ENCODE results near the gene FAM184B.

FAM184B gene

DNA sequence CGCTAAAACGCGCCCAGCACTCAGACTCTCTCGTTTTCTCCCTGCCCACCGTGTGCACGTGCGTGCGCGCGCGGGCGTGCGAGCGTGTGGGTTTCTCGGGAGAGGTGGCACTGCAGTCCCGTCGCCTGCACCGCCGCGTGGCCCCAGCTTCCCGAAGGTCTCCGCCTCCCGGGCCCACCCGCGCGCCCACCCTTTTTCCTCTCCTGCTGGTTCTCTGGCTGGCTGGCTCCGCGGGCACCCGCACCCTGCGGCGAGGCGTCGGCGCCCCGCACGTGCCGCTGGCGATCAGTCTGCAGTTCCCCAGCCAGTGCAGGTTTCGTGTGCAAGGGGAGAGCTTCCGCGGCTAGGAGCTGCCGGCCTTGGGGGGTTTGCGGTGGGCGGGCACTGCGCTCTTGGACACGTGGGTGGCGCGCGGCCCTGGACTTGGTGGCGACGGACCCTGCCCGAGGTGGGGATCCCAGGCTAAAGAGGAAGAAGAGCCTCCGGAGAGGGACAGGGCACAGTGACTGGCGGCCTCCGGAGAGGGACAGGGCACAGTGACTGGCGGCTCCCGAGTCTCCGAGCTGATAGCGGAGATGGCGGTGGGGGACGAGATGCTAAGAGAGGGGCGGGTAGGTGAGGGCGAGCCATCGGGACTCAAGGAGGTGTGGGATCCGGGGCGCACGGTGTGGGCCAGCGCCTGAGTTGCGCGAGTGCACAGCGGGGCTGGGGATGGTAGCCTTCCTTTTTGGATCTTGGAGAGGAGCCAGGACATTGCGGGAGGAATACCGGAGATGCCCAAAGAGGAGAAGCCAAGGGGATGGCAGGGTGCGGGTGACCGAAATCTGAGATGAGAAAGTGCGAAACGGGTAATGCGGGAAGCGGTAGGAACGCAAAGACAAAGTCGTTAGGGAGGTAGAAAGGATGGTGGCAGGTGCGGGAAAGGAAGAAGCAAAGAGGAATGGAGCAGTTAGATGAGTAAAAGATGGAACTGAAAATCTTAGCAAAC, at the start of gene FAM184B:
Gene FAM184B (minus strand): TSS at position 322 of the 988 bp plus-strand sequence. CDS start 322 bp downstream, outside the sequence.
- no peak for DNase-seq (ENCODE audit: low spot score)

DNA sequence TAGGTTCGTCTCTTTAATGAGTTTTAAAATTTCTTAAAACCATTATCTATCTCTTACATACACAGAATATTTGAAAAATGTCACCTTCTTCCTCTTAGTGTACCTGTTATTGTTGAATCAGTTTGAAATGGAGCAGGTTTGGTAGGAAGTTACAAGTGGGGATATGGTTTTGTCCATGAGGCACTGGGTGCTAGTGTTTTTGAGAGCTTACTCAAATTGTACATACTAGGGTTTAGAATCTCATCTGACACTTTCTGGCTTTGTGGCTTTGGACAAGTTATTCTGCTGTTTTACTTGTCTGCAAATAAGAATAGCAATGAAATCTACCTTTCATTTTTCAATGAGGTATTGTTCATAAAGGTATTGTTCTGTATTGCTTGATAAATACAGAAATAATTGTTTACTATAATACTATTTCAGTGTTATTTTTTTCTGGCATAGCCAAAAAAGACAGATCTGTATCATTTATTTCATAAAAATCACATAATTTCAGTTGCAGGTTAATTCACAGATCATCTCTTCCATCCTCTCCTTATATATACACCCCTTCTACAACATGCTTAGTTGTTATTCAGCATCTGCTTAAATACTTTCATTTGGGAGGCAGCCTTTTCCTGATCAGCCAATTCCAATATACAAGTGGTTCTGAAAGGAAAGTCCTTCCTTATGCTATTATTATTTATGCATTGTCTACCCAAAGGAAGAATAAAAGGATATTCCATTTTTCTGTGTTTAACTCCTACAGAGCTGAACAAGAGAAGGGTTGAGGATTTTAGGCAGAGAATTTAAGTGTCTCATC, 42.6 kb upstream of the FAM184B start:
- DNase-seq (ENCODE audit: low spot score), result no peak

DNA sequence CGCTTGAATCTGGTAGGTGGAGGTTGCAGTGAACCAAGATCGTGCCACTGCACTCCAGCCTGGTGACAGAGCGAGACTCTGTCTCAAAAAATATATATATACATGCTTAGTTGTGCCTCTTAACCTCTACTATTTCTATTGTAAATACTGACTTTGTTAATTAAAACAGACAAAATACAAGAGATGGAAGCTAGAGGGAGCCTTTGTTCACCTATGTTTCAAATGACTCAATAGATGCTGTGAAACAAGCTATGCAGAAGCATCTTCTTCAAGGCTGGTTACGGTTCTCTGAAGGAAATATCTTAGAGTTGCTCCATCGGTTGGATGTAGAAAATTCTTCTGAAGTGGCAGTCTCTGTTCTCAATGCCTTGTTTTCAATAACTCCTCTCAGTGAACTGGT, 35.6 kb upstream of the FAM184B start:
- DNase-seq (ENCODE audit: low spot score), result peak; percentile 17

DNA sequence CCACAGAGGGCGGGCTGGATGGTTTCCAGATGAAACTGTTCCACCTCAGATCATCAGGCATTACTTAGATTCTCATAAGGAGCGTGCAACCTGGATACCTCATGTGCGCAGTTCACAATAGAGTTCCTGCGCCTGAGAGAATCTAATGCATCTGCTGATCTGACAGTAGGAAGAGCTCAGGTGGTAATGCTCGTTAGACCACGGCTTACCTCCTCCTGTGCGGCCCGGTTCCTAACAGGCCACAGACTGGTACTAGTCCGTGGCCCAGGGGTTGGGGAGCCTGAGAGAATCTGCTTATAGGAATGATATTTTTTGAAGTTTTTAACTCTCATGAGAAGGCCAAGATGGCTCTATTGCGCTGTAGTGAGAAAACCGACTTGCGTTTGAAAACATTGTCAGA, 34.7 kb upstream of the FAM184B start:
- DNase-seq (ENCODE audit: low spot score), result no peak

DNA sequence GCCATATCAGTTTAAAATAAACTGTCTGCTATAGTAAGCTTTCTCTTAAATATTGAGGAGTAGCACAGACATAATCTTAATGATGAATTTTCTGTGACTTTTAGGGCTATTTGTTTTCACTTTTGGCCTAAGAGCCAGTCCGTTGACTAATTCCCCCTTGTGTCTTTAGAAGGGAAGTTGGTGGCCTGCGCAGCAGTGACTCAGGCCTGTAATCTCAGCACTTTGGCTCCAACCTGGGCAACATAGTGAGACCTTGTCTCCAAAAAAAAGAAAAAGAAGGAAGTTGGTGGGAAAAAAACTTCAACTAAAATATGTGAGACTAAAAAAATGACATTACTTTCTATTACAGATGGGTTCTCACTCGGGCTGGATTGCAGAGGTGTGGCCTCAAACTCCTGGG, 32.7 kb upstream of the FAM184B start:
- no peak for DNase-seq (ENCODE audit: low spot score)

DNA sequence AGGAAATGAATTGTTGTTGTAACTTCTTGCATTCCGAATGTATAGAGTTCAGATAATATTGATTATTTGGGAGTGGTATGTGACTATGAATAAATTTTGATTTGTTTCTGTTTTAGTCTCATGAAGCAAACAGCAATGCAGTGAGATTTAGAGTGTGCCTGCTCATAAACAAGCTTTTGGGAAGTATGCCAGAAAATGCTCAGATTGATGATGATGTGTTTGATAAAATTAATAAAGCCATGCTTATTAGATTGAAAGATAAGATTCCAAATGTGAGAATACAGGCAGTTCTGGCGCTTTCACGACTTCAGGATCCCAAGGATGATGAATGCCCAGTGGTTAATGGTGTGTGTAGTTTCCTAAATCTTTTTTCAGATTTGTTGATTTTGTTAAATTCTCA, 31.4 kb upstream of the FAM184B start:
- no peak for DNase-seq (ENCODE audit: low spot score)

DNA sequence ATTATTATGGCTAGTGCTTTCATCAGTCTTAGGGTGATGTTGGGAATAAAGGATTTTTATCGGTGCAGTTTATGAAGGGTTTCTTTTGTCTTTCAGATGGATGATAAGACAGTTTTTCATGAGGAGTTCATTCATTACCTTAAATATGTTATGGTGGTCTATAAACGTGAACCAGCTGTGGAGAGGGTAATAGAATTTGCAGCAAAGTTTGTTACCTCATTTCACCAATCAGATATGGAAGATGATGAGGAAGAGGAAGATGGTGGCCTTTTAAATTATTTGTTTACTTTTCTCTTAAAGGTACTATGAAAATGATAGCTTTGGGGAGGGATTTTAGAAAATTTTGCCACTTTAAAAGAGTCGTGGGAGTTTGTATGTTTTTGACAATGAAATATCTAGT, 30.7 kb upstream of the FAM184B start:
- DNase-seq (ENCODE audit: low spot score), result no peak

DNA sequence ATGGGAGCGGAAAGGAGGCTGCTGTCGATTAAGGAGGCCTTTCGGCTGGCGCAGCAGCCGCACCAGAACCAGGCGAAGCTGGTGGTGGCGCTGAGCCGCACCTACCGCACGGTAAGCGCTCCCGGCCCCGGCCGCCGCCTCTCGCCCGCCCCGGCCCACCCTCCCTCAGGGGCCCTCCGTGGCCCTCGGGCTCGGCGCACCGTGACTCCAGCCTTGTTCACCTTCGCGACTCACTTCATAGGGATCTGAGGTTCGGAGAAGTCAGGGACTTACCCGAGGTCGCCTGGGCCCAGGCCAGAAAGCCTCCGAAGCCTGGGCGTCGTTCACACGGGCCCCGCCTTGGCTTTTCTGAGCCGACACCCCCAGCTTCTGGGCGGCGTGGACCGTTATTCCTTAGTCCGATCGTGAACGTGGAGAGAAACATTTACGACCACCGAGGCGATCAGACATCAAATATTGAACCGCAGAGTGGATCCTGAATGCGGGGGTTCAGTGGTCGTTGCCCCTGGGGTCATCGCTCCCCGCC, 29.7 kb upstream of the FAM184B start:
- DNase-seq (ENCODE audit: low spot score), result peak; percentile 65

DNA sequence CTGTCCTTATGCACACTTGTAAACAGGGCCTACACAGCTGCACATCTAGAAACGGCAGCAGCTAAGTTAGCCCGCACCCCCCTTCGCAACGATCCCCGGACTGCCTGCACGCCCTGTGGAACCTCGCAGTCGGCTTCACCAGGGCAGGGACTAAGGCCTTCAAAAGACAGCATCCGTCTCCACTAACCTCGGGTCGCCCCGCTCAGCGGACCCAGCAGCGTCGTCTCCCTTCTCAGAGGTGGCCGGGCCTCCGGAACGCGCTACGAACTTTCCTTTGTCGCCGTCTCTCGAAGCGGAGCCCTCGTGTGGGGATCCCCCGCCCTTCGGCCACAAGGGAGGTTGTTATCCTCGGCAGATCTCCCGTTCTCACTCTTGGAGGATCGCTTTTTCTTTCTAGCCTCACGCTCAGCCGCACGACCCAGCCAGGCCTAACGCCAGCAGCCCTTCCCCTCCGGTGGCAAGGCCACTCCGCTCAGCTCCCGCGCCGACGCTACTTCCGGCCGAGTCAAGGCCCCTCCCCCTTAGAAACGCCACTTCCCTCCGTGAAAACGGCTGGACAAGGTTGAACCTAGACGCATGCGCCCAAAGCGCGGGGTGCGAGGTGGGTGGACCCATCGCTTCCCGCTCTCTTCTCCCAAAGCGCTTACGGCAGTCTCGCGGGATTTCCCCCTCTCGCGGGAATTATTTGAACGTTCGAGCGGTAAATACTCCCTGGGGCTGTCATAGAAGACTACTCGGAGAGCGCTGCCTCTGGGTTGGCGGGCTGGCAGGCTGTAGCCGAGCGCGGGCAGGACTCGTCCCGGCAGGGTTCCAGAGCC, 29.0 kb upstream of the FAM184B start, which contains the start of the genes DCAF16 and NCAPG:
Gene DCAF16 (minus strand): TSS at position 498 of the 818 bp plus-strand sequence. CDS start 6,616 bp downstream, outside the sequence.
Gene NCAPG (plus strand): TSS at position 720 of the 818 bp plus-strand sequence. CDS start 99 bp downstream, outside the sequence.
- DNase-seq (ENCODE audit: low spot score), result peak; percentile 99

DNA sequence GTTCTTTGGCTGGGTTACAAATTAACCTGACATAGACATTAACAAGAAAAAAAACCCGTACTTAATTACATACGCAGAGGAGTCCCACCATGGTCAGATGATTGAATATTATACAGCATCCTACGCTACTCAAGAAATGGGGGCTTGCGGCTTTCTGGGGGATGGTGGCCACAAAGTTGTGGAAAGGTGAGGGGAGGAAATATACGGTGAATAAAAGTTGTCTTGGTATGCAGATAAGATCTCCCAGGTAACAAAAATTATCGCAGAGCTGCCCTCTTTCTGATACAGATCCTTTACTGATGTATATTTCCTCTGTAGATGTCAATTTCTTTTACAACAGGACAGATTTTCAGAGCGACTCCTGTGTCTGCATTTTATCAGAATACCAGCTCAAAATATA, 28.2 kb upstream of the FAM184B start:
- DNase-seq (ENCODE audit: low spot score), result no peak

DNA sequence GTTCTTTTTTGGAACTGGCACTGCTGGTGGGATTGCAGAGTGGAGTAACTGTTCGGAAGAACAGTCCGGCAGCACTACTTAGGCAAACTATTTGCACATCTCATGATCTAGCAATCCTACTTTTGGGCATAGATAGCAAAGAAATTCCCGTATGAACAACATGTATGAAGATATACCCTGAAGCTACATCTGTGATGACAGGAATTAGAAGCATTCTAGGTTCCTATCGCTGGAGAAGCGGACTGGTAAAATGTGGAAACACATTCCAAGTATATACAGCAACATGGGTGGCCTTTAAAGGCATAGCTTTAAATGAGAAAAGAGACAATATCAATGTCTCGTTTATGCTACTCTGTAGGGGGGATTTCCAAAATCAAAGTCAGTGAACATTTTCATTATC, 26.0 kb upstream of the FAM184B start:
- DNase-seq (ENCODE audit: low spot score), result no peak

DNA sequence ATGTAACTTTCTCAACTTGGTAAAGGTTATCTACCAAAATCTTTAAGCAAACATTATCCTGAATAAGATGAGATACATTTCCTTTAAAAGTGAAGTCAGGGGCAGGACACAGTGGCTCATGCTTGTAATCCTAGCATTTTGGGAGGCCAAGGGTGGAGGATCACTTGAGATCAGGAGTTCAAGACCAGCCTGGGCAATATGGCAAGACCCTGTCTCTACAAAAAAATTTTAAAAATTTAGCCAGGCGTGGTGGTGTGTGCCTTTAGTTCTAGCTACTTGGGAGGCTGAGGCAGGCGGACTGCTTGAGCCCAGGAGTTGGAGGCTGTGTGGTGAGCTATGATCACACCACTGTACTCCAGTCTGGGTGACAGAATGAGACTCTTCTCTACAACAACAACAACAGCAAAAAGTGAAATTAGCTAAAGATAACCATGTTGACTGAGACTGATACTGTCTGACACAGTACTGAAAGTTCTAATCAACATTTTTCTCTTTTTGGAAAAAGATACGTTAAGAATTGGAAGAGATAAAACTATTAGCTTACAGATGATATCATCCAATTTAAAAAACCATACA, 24.2 kb upstream of the FAM184B start:
- DNase-seq (ENCODE audit: low spot score), result no peak

DNA sequence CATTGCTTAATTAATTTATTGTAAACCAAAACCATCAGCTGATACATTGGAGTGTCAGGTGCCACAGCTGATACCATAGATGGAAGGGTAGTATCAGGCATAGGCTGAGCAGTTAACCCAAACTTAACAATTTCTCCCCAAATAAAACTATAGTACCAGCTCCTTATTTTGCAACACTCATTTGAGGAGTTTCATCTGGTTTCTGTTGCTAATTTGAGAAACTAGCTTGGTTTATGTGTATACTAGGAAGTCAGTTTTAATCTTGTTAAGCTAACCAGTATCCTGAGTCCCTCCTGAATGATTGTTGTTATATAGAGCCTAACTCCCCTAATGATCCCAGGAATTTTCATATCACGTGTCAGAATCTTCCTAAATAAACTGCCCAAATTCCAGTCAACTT, 16.4 kb upstream of the FAM184B start:
- no peak for DNase-seq (ENCODE audit: low spot score)

DNA sequence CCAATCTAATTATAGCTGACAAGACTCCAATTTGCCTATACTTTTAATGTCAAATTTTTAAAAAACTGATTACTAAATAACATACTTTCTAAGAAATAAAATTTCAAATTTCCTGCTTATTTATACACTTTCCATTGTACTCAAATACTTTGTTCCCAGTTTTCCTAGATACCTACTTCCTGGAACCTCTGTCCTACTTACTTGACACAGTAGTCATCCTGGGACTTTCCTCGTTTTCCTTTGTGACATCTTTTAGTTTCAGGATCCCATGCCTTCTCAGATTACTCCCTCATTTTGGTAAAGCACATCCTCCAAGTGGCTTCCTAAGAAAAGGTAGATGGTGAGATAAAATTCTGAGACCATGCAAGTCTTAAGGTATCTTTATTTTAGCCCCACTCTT, 13.3 kb upstream of the FAM184B start:
- DNase-seq (ENCODE audit: low spot score), result no peak

DNA sequence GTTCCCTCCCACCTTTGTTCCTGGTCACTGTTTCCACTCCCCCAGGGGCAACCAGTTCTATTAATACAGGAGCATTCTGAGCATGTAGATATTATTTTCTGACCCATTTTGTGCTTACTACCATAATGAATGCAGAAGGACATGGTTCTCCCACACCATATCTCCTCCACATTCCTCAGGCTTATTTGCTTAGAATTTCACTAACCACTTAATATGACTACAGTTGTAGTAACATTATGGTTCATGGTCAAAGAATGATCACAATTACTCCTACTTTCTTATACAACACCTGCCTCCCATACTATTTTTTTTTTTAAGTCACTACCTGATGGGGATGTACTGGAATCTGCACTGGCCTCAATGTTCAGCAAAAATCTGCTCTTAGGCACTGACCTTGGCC, 7.5 kb upstream of the FAM184B start:
- no peak for DNase-seq (ENCODE audit: low spot score)

DNA sequence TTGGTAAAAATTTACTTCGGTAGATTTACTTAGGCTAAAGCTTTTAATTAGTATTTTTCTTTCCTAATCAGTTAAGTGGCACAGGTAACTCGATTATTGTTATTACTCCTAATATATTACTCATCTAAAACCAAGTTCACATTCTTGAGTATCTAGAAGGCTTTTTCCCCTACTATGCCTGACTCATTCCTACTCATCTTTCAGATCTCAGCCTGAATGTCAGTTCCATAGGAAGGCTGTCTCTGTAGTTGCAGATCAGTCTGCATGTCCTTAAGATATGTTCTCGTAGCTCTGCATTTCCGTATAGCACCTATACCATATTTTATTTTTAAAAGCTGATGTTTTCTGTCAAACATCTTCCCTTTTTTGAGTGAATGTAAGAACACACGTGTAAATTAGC, 5.9 kb upstream of the FAM184B start:
- DNase-seq (ENCODE audit: low spot score), result no peak

DNA sequence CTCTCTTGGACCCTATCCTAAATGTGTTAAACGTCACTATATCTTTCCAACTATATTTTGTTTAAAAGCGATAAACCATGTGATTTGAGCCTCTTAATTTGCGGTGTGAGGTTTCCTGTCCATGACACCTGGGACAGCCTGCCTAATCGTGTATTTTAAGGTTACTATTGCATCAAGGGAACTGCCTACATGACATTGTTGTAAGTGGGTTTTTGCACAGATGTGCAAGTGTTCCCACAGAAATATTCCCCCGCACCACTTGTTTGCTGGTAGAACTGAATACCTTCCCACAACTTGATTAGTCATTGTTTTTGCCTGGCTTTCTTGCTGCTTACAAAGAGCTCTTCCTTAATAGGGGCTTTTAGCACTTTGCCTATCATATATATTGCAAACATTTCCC, 5.1 kb upstream of the FAM184B start:
- no peak for DNase-seq (ENCODE audit: low spot score)

DNA sequence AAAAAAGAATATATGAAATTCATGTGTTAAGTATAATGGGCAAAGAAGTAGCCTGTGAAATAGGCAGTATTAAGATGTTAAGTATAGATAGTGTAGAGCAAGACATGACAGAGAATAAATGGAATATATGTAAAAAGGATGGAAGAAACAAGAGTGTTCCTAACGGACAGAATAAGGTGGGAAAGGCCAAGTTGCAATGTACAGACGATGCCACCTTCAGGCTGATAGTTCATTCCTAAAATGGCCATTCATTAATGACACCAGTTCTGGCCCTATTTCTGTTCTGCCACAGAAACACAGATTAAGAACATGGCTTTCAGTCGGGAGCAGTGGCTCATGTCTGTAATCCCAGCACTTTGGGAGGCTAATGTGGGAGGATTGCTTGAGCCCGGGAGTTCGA, 4.4 kb upstream of the FAM184B start:
- no peak for DNase-seq (ENCODE audit: low spot score)

DNA sequence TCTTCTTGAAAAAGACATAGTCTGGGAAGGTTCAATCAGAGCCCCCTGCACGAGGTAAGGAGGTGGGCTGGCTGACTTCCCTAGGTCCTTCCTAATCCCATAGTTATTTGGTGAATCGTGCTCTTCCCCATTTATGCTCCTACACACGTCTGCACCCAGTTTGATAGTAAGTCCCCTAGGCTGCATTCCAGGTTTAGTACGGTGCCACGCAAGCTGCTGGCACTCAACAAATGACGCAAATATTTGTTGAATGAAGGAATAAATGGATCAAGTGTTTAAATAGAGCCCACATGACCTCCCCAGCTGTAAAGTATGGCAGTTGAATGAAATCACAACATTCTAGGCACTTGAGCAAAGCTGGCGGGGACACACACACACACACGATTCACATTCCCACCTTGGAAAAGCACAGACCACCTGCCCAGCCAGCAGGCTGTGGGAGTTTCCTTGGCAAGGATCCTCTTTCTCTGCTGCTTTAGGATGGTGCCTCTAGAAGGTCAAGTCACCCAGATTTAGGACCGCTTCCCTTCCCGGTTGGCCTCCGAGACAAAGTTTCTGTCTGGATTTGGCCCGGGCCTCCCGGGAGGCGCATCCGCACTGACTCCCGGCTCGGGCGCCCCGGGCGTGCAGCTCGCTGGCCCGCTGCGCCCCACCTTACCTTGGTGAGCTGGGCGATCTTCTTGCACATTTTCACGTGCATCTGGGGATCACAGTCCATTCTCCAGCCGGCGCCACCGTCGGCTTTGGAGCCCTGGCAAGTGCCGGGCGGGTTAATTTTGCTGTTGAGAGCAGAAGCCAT, 721 bp downstream of the FAM184B start:
- no peak for DNase-seq (ENCODE audit: low spot score)

DNA sequence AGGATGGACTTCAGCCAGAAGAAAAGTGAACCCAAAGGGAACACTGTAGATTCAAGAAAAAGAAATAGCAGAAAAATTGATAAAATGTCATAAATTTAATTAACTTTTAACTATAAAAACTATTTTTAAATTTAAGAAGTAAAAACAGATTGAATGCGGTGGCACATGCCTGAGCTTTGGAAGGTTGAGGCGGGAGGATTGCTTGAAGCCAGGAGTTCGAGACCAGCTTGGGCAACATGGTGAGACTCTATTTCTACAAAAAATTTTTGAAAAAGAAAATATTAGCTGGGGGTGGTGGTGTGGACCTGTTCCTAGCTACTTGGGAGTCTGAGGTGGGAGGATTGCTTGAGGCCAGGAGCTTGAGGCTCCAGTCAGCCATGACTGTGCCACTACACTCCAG, 3.0 kb downstream of the FAM184B start:
- no peak for DNase-seq (ENCODE audit: low spot score)
